ENCODE results near the gene SLC35E2B. TPM values are rescaled to one million over a fixed set of nuclear protein-coding genes. Genes with fewer than 3 reads are reported as not detected.
"Not testable (repeated sequence)": the region's sequence is repeated elsewhere in the genome, so short reads cannot be mapped to it uniquely, and the experiment has no call there.

SLC35E2B gene
- total RNA-seq, 1 experiment from 2014 or later = 41.7 TPM

GRCh38 chr1:1691443-1691842, 1.2 kb downstream of the SLC35E2B start:
- H3K27ac Mint-ChIP-seq; H3K14ac ChIP-seq (ENCODE audit: insufficient read depth, low read length); H2AK5ac ChIP-seq (ENCODE audit: insufficient read length, low read length); H4K5ac ChIP-seq (ENCODE audit: insufficient read length, low read depth, low read length); DNase-seq; H3K18ac ChIP-seq (ENCODE audit: insufficient read length, low read depth, low read length); H3K4me2 ChIP-seq (ENCODE audit: insufficient read depth, insufficient read length, low read length); H3K36me3 Mint-ChIP-seq (ENCODE audit: insufficient read depth in 1 of 3, low read depth in 3 of 3); H3K23me2 ChIP-seq (ENCODE audit: insufficient read length, low read depth, low read length, poor library complexity, severe bottlenecking); H3K4me3 Mint-ChIP-seq; H3K4ac ChIP-seq (ENCODE audit: low read depth, low read length); H4K91ac ChIP-seq (ENCODE audit: insufficient read length, low read depth, low read length); H3K23ac ChIP-seq (ENCODE audit: insufficient read length, low read depth, low read length); H2AFZ ChIP-seq (ENCODE audit: low read length); H2BK120ac ChIP-seq (ENCODE audit: low read depth, low read length, poor library complexity, severe bottlenecking); H3K9me3 Mint-ChIP-seq; H2BK15ac ChIP-seq (ENCODE audit: low read depth, low read length); H4K8ac ChIP-seq (replicated peaks; ENCODE audit: insufficient read length, low read depth, low read length); H2BK20ac ChIP-seq (ENCODE audit: low read depth, low read length, poor library complexity, severe bottlenecking); H3K79me1 ChIP-seq (ENCODE audit: insufficient read depth, low read depth, low read length, poor library complexity, severe bottlenecking); H3K9ac ChIP-seq (ENCODE audit: extremely low read depth, insufficient read length, low read length); H3K27ac ChIP-seq (ENCODE audit: insufficient read length, low read depth, low read length); H3K4me1 Mint-ChIP-seq; H3K56ac ChIP-seq (ENCODE audit: insufficient read length, low read depth, low read length); H3T11ph ChIP-seq (ENCODE audit: low read length); H2BK5ac ChIP-seq (ENCODE audit: insufficient read length, low read length); H2BK12ac ChIP-seq (ENCODE audit: insufficient read length, low read depth, low read length); H3K4me1 ChIP-seq (ENCODE audit: insufficient read depth, low read length); H3K79me2 ChIP-seq (ENCODE audit: insufficient read depth, low read length); H3K27me3 ChIP-seq (ENCODE audit: insufficient read depth, low read length); H4K20me1 ChIP-seq (ENCODE audit: control insufficient read depth, insufficient read depth, insufficient read length); H3K27me3 Mint-ChIP-seq (ENCODE audit: low read depth); H3K9me3 ChIP-seq (ENCODE audit: control insufficient read depth, low read depth, low read length): not testable (repeated sequence)
- no CpG with 5 or more reads among the region's 16 CpGs for WGBS (ENCODE audit: extremely low coverage, insufficient read length, low lambda C conversion rate)

- H2BK20ac ChIP-seq (ENCODE audit: low read depth, low read length, poor library complexity, severe bottlenecking); H2AFZ ChIP-seq (ENCODE audit: low read length); H3K79me2 ChIP-seq (ENCODE audit: insufficient read depth, low read length); H3K79me1 ChIP-seq (ENCODE audit: insufficient read depth, low read depth, low read length, poor library complexity, severe bottlenecking); DNase-seq; H2BK120ac ChIP-seq (ENCODE audit: low read depth, low read length, poor library complexity, severe bottlenecking); H3K23ac ChIP-seq (ENCODE audit: insufficient read length, low read depth, low read length); H3K36me3 Mint-ChIP-seq (ENCODE audit: insufficient read depth in 1 of 3, low read depth in 3 of 3); H3K9me3 ChIP-seq (ENCODE audit: control insufficient read depth, low read depth, low read length); H3K9me3 Mint-ChIP-seq; H3K27ac Mint-ChIP-seq; H2AK5ac ChIP-seq (ENCODE audit: insufficient read length, low read length); H4K91ac ChIP-seq (ENCODE audit: insufficient read length, low read depth, low read length); H3K4me1 ChIP-seq (ENCODE audit: insufficient read depth, low read length); H3K18ac ChIP-seq (ENCODE audit: insufficient read length, low read depth, low read length); H3K27ac ChIP-seq (ENCODE audit: insufficient read length, low read depth, low read length); H2BK12ac ChIP-seq (ENCODE audit: insufficient read length, low read depth, low read length); H4K20me1 ChIP-seq (ENCODE audit: control insufficient read depth, insufficient read depth, insufficient read length); H3K4ac ChIP-seq (ENCODE audit: low read depth, low read length); H2BK5ac ChIP-seq (ENCODE audit: insufficient read length, low read length); H4K8ac ChIP-seq (replicated peaks; ENCODE audit: insufficient read length, low read depth, low read length); H3T11ph ChIP-seq (ENCODE audit: low read length); H3K4me2 ChIP-seq (ENCODE audit: insufficient read depth, insufficient read length, low read length); H3K4me1 Mint-ChIP-seq; H3K27me3 Mint-ChIP-seq (ENCODE audit: low read depth); H3K9ac ChIP-seq (ENCODE audit: extremely low read depth, insufficient read length, low read length); H3K4me3 Mint-ChIP-seq; H3K14ac ChIP-seq (ENCODE audit: insufficient read depth, low read length); H3K56ac ChIP-seq (ENCODE audit: insufficient read length, low read depth, low read length); H3K23me2 ChIP-seq (ENCODE audit: insufficient read length, low read depth, low read length, poor library complexity, severe bottlenecking); H4K5ac ChIP-seq (ENCODE audit: insufficient read length, low read depth, low read length); H3K27me3 ChIP-seq (ENCODE audit: insufficient read depth, low read length); H2BK15ac ChIP-seq (ENCODE audit: low read depth, low read length): not testable (repeated sequence)
- WGBS (ENCODE audit: extremely low coverage, insufficient read length, low lambda C conversion rate) = no CpG with 5 or more reads among the region's 7 CpGs
These were observed 3.1 kb downstream of the SLC35E2B start for GRCh38 chr1:1689526-1689925.
